IMR-90 (cell line): ENCODE data around the gene CRYBG3. TPM values are rescaled to one million over a fixed set of nuclear protein-coding genes. Genes with fewer than 3 reads are reported as not detected.

Experiments
- ATAC-seq: fragments of 200-7000 bp; cut with Tn5 transposase; 2 replicates; pipeline ENCODE4 v1.9.1; 2020; ENCODE audit warnings: low read depth, mild to moderate bottlenecking, moderate library complexity
- BruUV-seq: library from RNA; stranded (reverse); fragments of 400-500 nt; replicated peaks from 2 replicates; lab custom pipeline; 2021; lab: Mats Ljungman, UMichigan
- CTCF ChIA-PET: fragments of 300-600 bp; formaldehyde crosslinking; extraction: SDS; loops from one replicate; lab custom pipeline; 2021; ENCODE audit warnings: antibody characterized with exemption; lab: Yijun Ruan, JAX
- POLR2A ChIA-PET: fragments of 300-600 bp; sonication (Branson Sonifier 250); formaldehyde crosslinking; loops from one replicate; lab custom pipeline; 2022; ENCODE audit warnings: antibody characterized with exemption; ENCODE audit not compliant: unreplicated experiment; lab: Charles Lee
- DNase-seq: peaks from one replicate; pipeline ENCODE4 v3.0.0; 2013
- H2AFZ ChIP-seq: replicated peaks from 2 replicates; pipeline ENCODE3; 2013; ENCODE audit warnings: low read length, mild to moderate bottlenecking; ENCODE audit not compliant: poor library complexity
- H2AK5ac ChIP-seq: 2 replicates; pipeline ENCODE4 v1.6.1; 2013; ENCODE audit warnings: low read depth, low read length, inconsistent platforms
- H2AK9ac ChIP-seq: replicated peaks from 2 replicates; pipeline ENCODE3; 2013; ENCODE audit warnings: mild to moderate bottlenecking, low read depth, low read length, moderate library complexity; ENCODE audit not compliant: poor library complexity
- H2BK120ac ChIP-seq: 2 replicates; pipeline ENCODE4 v1.6.1; 2013; ENCODE audit warnings: low read depth, low read length, inconsistent platforms
- H2BK15ac ChIP-seq: 3 replicates; pipeline ENCODE4 v1.6.1; 2013; ENCODE audit warnings: low read depth, low read length, inconsistent platforms
- H2BK20ac ChIP-seq: 2 replicates; pipeline ENCODE4 v1.6.1; 2013; ENCODE audit warnings: low read depth, mild to moderate bottlenecking, inconsistent platforms, low read length, moderate library complexity
- H2BK5ac ChIP-seq: 2 replicates; pipeline ENCODE4 v1.6.1; 2013; ENCODE audit warnings: mild to moderate bottlenecking, low read depth, low read length, inconsistent platforms; ENCODE audit not compliant: poor library complexity, severe bottlenecking
- H3K14ac ChIP-seq: replicated peaks from 2 replicates; pipeline ENCODE4 v1.6.1; 2013; ENCODE audit warnings: low read depth, low read length, inconsistent platforms
- H3K18ac ChIP-seq: 2 replicates; pipeline ENCODE4 v1.6.1; 2013; ENCODE audit warnings: low read depth, low read length, control low read depth
- H3K23ac ChIP-seq: 2 replicates; pipeline ENCODE4 v1.6.1; 2013; ENCODE audit warnings: low read depth, low read length, inconsistent platforms
- H3K27ac ChIP-seq: 2 replicates; pipeline ENCODE4 v1.5.1; 2013; ENCODE audit warnings: mild to moderate bottlenecking, control low read depth, low read length; ENCODE audit not compliant: insufficient read depth
- H3K27me3 ChIP-seq: 2 replicates; pipeline ENCODE4 v1.6.1; 2013; ENCODE audit warnings: low read length; ENCODE audit not compliant: control insufficient read depth, insufficient read depth
- H3K36me3 ChIP-seq: 2 replicates; pipeline ENCODE4 v1.6.1; 2013; ENCODE audit warnings: low read length, mixed read lengths; ENCODE audit not compliant: control insufficient read depth, insufficient read depth
- H3K4ac ChIP-seq: 2 replicates; pipeline ENCODE4 v1.6.1; 2013; ENCODE audit warnings: low read depth, low read length, inconsistent platforms
- H3K4me1 ChIP-seq: 2 replicates; pipeline ENCODE4 v1.6.1; 2013; ENCODE audit warnings: low read length, mixed read lengths; ENCODE audit not compliant: control insufficient read depth, insufficient read depth
- H3K4me2 ChIP-seq: 2 replicates; pipeline ENCODE4 v1.6.1; 2013; ENCODE audit warnings: low read depth, mild to moderate bottlenecking, control low read depth, low read length, moderate library complexity
- H3K4me3 ChIP-seq: 2 replicates; pipeline ENCODE4 v1.5.1; 2013; ENCODE audit warnings: low read depth, mild to moderate bottlenecking, control low read depth, low read length, moderate library complexity; ENCODE audit not compliant: insufficient read depth
- H3K56ac ChIP-seq: 2 replicates; pipeline ENCODE4 v1.6.1; 2013; ENCODE audit warnings: low read length, inconsistent platforms; ENCODE audit not compliant: insufficient read depth; ENCODE audit errors: extremely low read depth
- H3K79me1 ChIP-seq, 2 experiments: 2 replicates each; pipeline ENCODE4 v1.6.1; 2013; ENCODE audit warnings: low read length in 2 of 2, inconsistent platforms in 1 of 2, low read depth in 1 of 2
- H3K9ac ChIP-seq: 2 replicates; pipeline ENCODE4 v1.6.1; 2013; ENCODE audit warnings: low read depth, low read length, control low read depth
- H3K9me1 ChIP-seq: 2 replicates; pipeline ENCODE4 v1.6.1; 2013; ENCODE audit warnings: low read length, inconsistent platforms; ENCODE audit not compliant: insufficient read depth
- H3K9me3 ChIP-seq: 2 replicates; pipeline ENCODE4 v1.6.1; 2013; ENCODE audit warnings: low read length; ENCODE audit not compliant: control insufficient read depth, insufficient read depth
- H4K20me1 ChIP-seq: 2 replicates; pipeline ENCODE4 v1.6.1; 2013; ENCODE audit warnings: low read length, inconsistent platforms; ENCODE audit not compliant: insufficient read depth
- H4K5ac ChIP-seq: 2 replicates; pipeline ENCODE4 v1.6.1; 2013; ENCODE audit warnings: mild to moderate bottlenecking, low read depth, low read length, control low read depth
- H4K8ac ChIP-seq, 2 experiments: 2 replicates each; pipeline ENCODE4 v1.6.1; 2013; ENCODE audit warnings: low read depth in 2 of 2, low read length in 2 of 2, control low read depth in 1 of 2, inconsistent platforms in 1 of 2
- H4K91ac ChIP-seq: 2 replicates; pipeline ENCODE4 v1.6.1; 2013; ENCODE audit warnings: low read depth, low read length, inconsistent platforms; ENCODE audit not compliant: insufficient read depth
- BHLHE40 ChIP-seq: fragments of 150-350 bp; IDR thresholded peaks from 2 replicates; pipeline ENCODE4 v1.6.1; 2016; ENCODE audit warnings: mild to moderate bottlenecking, low read depth, low read length
- CEBPB ChIP-seq: IDR thresholded peaks from 2 replicates; pipeline ENCODE4 v1.6.1; 2012; ENCODE audit warnings: low read depth, low read length, improper control_type of control experiment
- CHD1 ChIP-seq: IDR thresholded peaks from 2 replicates; pipeline ENCODE4 v1.6.1; 2012; ENCODE audit warnings: low read depth, low read length, improper control_type of control experiment
- FOS ChIP-seq: fragments of 150-350 bp; IDR thresholded peaks from 2 replicates; pipeline ENCODE4 v1.6.1; 2016; ENCODE audit warnings: low read depth, low read length
- MAFK ChIP-seq: IDR thresholded peaks from 2 replicates; pipeline ENCODE4 v1.6.1; 2012; ENCODE audit warnings: low read depth, low read length, improper control_type of control experiment
- MAZ ChIP-seq: IDR thresholded peaks from 2 replicates; pipeline ENCODE4 v1.6.1; 2012; ENCODE audit warnings: low read depth, mild to moderate bottlenecking, low read length, improper control_type of control experiment, moderate library complexity, borderline replicate concordance
- MXI1 ChIP-seq: IDR thresholded peaks from 2 replicates; pipeline ENCODE4 v1.6.1; 2012; ENCODE audit warnings: low read depth, mild to moderate bottlenecking, low read length, moderate library complexity, borderline replicate concordance
- NFE2L2 ChIP-seq: fragments of 150-350 bp; IDR thresholded peaks from 2 replicates; pipeline ENCODE4 v1.6.1; 2016; ENCODE audit warnings: low read depth, mild to moderate bottlenecking, low read length
- POLR2A ChIP-seq: IDR thresholded peaks from 2 replicates; pipeline ENCODE4 v1.6.1; 2012; ENCODE audit warnings: mild to moderate bottlenecking, low read depth, low read length
- RAD21 ChIP-seq: IDR thresholded peaks from 2 replicates; pipeline ENCODE4 v1.6.1; 2012; ENCODE audit warnings: low read length, improper control_type of control experiment
- RCOR1 ChIP-seq: IDR thresholded peaks from 2 replicates; pipeline ENCODE4 v1.6.1; 2012; ENCODE audit warnings: mild to moderate bottlenecking, low read length, improper control_type of control experiment; ENCODE audit not compliant: insufficient replicate concordance
- RFX5 ChIP-seq: IDR thresholded peaks from 2 replicates; pipeline ENCODE4 v1.8.0; 2012; ENCODE audit warnings: low read depth, mild to moderate bottlenecking, low read length, moderate library complexity
- SMC3 ChIP-seq: fragments of 150-350 bp; IDR thresholded peaks from 2 replicates; pipeline ENCODE4 v1.6.1; 2016; ENCODE audit warnings: low read depth, mild to moderate bottlenecking, antibody characterized with exemption, low read length, moderate library complexity
- WGBS, 2 experiments: methylation state at CpG; one replicate each; pipeline versions ENCODE4 v1.1.5 to v1.1.7; 2013; ENCODE audit warnings: missing lambda C conversion rate in 2 of 2; ENCODE audit not compliant: insufficient read length in 1 of 2; ENCODE audit errors: extremely low coverage in 2 of 2; 5-methylcytosine and 5-hydroxymethylcytosine counted together
- dilution Hi-C: fragments of 300-500 bp; cut with HindIII; formaldehyde crosslinking; loops from one replicate; pipeline ENCODE4 v1.14.3; 2018; ENCODE audit warnings: low sequenced_read_pairs; ENCODE audit not compliant: unreplicated experiment
- in situ Hi-C: fragments of 300-500 bp; cut with MboI; formaldehyde crosslinking; loops from 3 replicates; pipeline ENCODE4 v1.14.3; 2019; ENCODE audit warnings: low sequenced_read_pairs, inconsistent platforms, mixed read lengths
- intact Hi-C: fragments of 100-400 bp; cut with micrococcal nuclease; formaldehyde crosslinking; loops from 2 replicates; pipeline ENCODE4 v1.10.0; 2022
- polyA plus RNA-seq, 3 experiments: library from polyadenylated mRNA; depleted of rRNA; stranded (reverse); fragments of >200 nt; gene quantifications; 2 replicates each; pipeline ENCODE4 v1.2.3, GENCODE V29; 2012; ENCODE audit warnings: low replicate concordance in 1 of 3
- total RNA-seq: library from RNA; depleted of rRNA; stranded (reverse); fragments of >200 nt; gene quantifications from 2 replicates; pipeline ENCODE4 v1.2.3, GENCODE V29; 2012
- TF ChIP-seq, protein P1 (sequence below): fragments of 150-350 bp; IDR thresholded peaks from 2 replicates; pipeline ENCODE4 v1.6.1; 2016; ENCODE audit warnings: low read depth, mild to moderate bottlenecking, low read length, moderate library complexity, borderline replicate concordance
- TF ChIP-seq, protein P2 (sequence below): fragments of 150-350 bp; IDR thresholded peaks from 2 replicates; pipeline ENCODE4 v1.6.1; 2017; ENCODE audit warnings: mild to moderate bottlenecking, antibody characterized with exemption, low read length, low read depth
- TF ChIP-seq, protein P3 (sequence below): conservative IDR thresholded peaks from 2 replicates; pipeline ENCODE4 v1.5.1; 2012; ENCODE audit warnings: mild to moderate bottlenecking, low read depth, low read length, improper control_type of control experiment

The CRYBG3 gene
- total and polyA plus RNA-seq, 2 of the 4 experiments (the other 2 are of a cell fraction) = 4.9 to 26.2 TPM

DNA sequence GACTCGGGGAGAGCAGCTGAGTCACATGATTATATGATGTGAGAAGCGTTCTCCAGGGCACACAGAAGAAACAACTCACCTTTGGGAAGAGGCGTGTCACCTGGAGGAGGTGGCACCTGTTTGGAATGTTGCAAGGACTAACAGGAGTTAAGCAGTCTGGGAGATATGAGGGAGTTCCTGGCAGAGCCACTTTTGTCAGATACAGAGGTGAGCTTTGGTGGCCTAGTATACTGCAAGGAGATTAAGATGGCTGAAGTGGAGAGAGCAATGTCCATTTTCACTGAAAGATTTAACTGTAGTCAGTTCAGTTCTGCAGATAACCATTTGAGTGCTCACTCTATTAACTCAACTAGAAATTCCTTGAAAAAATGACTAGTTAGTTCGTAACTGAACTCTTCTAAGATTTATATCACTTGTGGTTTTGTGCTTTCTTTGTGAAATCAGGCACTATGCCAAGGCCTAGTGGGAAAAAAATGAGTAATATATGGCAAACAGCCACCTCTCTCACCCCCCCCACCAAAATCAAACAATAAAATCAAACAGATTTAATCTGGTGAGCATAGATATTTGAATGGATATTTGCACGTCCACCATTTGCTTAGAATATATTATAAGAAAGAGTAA, 61.3 kb downstream of the CRYBG3 start:
- Histone ChIP-seq H2AK5ac (no peak overlapping the region), H3K4me3 (no peak overlapping the region), H4K20me1 (no peaks in the 10 kb centered on the region), H3K9me3 (no peaks in the 10 kb centered on the region), H4K5ac (no peak overlapping the region), H3K18ac (no peak overlapping the region), H2BK20ac (no peak overlapping the region), H3K4me1 (peaks cover 3% of the 10 kb centered on the region; the same call in 1 of the 2 replicates), H2AFZ (no peak overlapping the region), H3K9ac (no peak overlapping the region), H3K14ac (no peak overlapping the region), H3K27me3 (no peaks in the 10 kb centered on the region), H3K79me1 (no peaks in the 10 kb centered on the region; a peak in 1 of 4 replicates), H3K4ac (no peak overlapping the region), H3K36me3 (peaks cover 10% of the 10 kb centered on the region), H3K23ac (no peak overlapping the region), H3K27ac (no peak overlapping the region), H2BK5ac (no peak overlapping the region), H2AK9ac (no peak overlapping the region), H4K91ac (no peak overlapping the region), H2BK15ac (no peak overlapping the region), H3K56ac (no peak overlapping the region), H4K8ac (no peak overlapping the region), H3K9me1 (no peaks in the 10 kb centered on the region; the same call in 1 of the 2 replicates), H3K4me2 (no peak overlapping the region), H2BK120ac (no peak overlapping the region)
- no TSS peak for BruUV-seq
- ChIA-PET POLR2A (no interaction called here), CTCF (no interaction called here)
- in situ Hi-C loops (no loop called here), intact Hi-C loops (no loop called here), dilution Hi-C loops (no loop called here)
- DNase-seq (peak; percentile 66), ATAC-seq (peak; percentile 49)
- TF ChIP-seq MXI1 = no peak
- TF ChIP-seq, protein P1, sequence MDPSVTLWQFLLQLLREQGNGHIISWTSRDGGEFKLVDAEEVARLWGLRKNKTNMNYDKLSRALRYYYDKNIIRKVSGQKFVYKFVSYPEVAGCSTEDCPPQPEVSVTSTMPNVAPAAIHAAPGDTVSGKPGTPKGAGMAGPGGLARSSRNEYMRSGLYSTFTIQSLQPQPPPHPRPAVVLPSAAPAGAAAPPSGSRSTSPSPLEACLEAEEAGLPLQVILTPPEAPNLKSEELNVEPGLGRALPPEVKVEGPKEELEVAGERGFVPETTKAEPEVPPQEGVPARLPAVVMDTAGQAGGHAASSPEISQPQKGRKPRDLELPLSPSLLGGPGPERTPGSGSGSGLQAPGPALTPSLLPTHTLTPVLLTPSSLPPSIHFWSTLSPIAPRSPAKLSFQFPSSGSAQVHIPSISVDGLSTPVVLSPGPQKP = no peak
- TF ChIP-seq BHLHE40 = no peak
- TF ChIP-seq SMC3 = no peak
- no peak for TF ChIP-seq POLR2A
- TF ChIP-seq, protein P2, sequence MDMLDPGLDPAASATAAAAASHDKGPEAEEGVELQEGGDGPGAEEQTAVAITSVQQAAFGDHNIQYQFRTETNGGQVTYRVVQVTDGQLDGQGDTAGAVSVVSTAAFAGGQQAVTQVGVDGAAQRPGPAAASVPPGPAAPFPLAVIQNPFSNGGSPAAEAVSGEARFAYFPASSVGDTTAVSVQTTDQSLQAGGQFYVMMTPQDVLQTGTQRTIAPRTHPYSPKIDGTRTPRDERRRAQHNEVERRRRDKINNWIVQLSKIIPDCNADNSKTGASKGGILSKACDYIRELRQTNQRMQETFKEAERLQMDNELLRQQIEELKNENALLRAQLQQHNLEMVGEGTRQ = no peak
- no peak for TF ChIP-seq FOS
- TF ChIP-seq MAFK = no peak
- no peak for TF ChIP-seq RAD21
- no peak for TF ChIP-seq NFE2L2
- TF ChIP-seq MAZ = no peak
- TF ChIP-seq, protein P3, sequence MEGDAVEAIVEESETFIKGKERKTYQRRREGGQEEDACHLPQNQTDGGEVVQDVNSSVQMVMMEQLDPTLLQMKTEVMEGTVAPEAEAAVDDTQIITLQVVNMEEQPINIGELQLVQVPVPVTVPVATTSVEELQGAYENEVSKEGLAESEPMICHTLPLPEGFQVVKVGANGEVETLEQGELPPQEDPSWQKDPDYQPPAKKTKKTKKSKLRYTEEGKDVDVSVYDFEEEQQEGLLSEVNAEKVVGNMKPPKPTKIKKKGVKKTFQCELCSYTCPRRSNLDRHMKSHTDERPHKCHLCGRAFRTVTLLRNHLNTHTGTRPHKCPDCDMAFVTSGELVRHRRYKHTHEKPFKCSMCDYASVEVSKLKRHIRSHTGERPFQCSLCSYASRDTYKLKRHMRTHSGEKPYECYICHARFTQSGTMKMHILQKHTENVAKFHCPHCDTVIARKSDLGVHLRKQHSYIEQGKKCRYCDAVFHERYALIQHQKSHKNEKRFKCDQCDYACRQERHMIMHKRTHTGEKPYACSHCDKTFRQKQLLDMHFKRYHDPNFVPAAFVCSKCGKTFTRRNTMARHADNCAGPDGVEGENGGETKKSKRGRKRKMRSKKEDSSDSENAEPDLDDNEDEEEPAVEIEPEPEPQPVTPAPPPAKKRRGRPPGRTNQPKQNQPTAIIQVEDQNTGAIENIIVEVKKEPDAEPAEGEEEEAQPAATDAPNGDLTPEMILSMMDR = no peak
- no peak for TF ChIP-seq RCOR1
- no peak for TF ChIP-seq CHD1
- TF ChIP-seq CEBPB = no peak
- TF ChIP-seq RFX5 = no peak
- no CpG with 5 or more reads among the region's 5 CpGs for WGBS, 2 experiments
